IMR-90 (cell line): ENCODE measurements around the gene CIAO2B. TPM values are rescaled to one million over a fixed set of nuclear protein-coding genes. Genes with fewer than 3 reads are reported as not detected.

Source experiments
- ATAC-seq: fragments of 200-7000 bp; cut with Tn5 transposase; 2 replicates; pipeline ENCODE4 v1.9.1; 2020; ENCODE audit warnings: low read depth, mild to moderate bottlenecking, moderate library complexity
- BruUV-seq: library from RNA; stranded (reverse); fragments of 400-500 nt; replicated peaks from 2 replicates; lab custom pipeline; 2021; lab: Mats Ljungman, UMichigan
- CTCF ChIA-PET: fragments of 300-600 bp; formaldehyde crosslinking; extraction: SDS; loops from one replicate; lab custom pipeline; 2021; ENCODE audit warnings: antibody characterized with exemption; lab: Yijun Ruan, JAX
- POLR2A ChIA-PET: fragments of 300-600 bp; sonication (Branson Sonifier 250); formaldehyde crosslinking; loops from one replicate; lab custom pipeline; 2022; ENCODE audit warnings: antibody characterized with exemption; ENCODE audit not compliant: unreplicated experiment; lab: Charles Lee
- DNase-seq: peaks from one replicate; pipeline ENCODE4 v3.0.0; 2013
- H2AFZ ChIP-seq: replicated peaks from 2 replicates; pipeline ENCODE3; 2013; ENCODE audit warnings: low read length, mild to moderate bottlenecking; ENCODE audit not compliant: poor library complexity
- H2AK5ac ChIP-seq: 2 replicates; pipeline ENCODE4 v1.6.1; 2013; ENCODE audit warnings: low read depth, low read length, inconsistent platforms
- H2AK9ac ChIP-seq: replicated peaks from 2 replicates; pipeline ENCODE3; 2013; ENCODE audit warnings: mild to moderate bottlenecking, low read depth, low read length, moderate library complexity; ENCODE audit not compliant: poor library complexity
- H2BK120ac ChIP-seq: 2 replicates; pipeline ENCODE4 v1.6.1; 2013; ENCODE audit warnings: low read depth, low read length, inconsistent platforms
- H2BK15ac ChIP-seq: 3 replicates; pipeline ENCODE4 v1.6.1; 2013; ENCODE audit warnings: low read depth, low read length, inconsistent platforms
- H2BK20ac ChIP-seq: 2 replicates; pipeline ENCODE4 v1.6.1; 2013; ENCODE audit warnings: low read depth, mild to moderate bottlenecking, inconsistent platforms, low read length, moderate library complexity
- H2BK5ac ChIP-seq: 2 replicates; pipeline ENCODE4 v1.6.1; 2013; ENCODE audit warnings: mild to moderate bottlenecking, low read depth, low read length, inconsistent platforms; ENCODE audit not compliant: poor library complexity, severe bottlenecking
- H3K14ac ChIP-seq: replicated peaks from 2 replicates; pipeline ENCODE4 v1.6.1; 2013; ENCODE audit warnings: low read depth, low read length, inconsistent platforms
- H3K18ac ChIP-seq: 2 replicates; pipeline ENCODE4 v1.6.1; 2013; ENCODE audit warnings: low read depth, low read length, control low read depth
- H3K23ac ChIP-seq: 2 replicates; pipeline ENCODE4 v1.6.1; 2013; ENCODE audit warnings: low read depth, low read length, inconsistent platforms
- H3K27ac ChIP-seq: 2 replicates; pipeline ENCODE4 v1.5.1; 2013; ENCODE audit warnings: mild to moderate bottlenecking, control low read depth, low read length; ENCODE audit not compliant: insufficient read depth
- H3K27me3 ChIP-seq: 2 replicates; pipeline ENCODE4 v1.6.1; 2013; ENCODE audit warnings: low read length; ENCODE audit not compliant: control insufficient read depth, insufficient read depth
- H3K36me3 ChIP-seq: 2 replicates; pipeline ENCODE4 v1.6.1; 2013; ENCODE audit warnings: low read length, mixed read lengths; ENCODE audit not compliant: control insufficient read depth, insufficient read depth
- H3K4ac ChIP-seq: 2 replicates; pipeline ENCODE4 v1.6.1; 2013; ENCODE audit warnings: low read depth, low read length, inconsistent platforms
- H3K4me1 ChIP-seq: 2 replicates; pipeline ENCODE4 v1.6.1; 2013; ENCODE audit warnings: low read length, mixed read lengths; ENCODE audit not compliant: control insufficient read depth, insufficient read depth
- H3K4me2 ChIP-seq: 2 replicates; pipeline ENCODE4 v1.6.1; 2013; ENCODE audit warnings: low read depth, mild to moderate bottlenecking, control low read depth, low read length, moderate library complexity
- H3K4me3 ChIP-seq: 2 replicates; pipeline ENCODE4 v1.5.1; 2013; ENCODE audit warnings: low read depth, mild to moderate bottlenecking, control low read depth, low read length, moderate library complexity; ENCODE audit not compliant: insufficient read depth
- H3K56ac ChIP-seq: 2 replicates; pipeline ENCODE4 v1.6.1; 2013; ENCODE audit warnings: low read length, inconsistent platforms; ENCODE audit not compliant: insufficient read depth; ENCODE audit errors: extremely low read depth
- H3K79me1 ChIP-seq, 2 experiments: 2 replicates each; pipeline ENCODE4 v1.6.1; 2013; ENCODE audit warnings: low read length in 2 of 2, inconsistent platforms in 1 of 2, low read depth in 1 of 2
- H3K9ac ChIP-seq: 2 replicates; pipeline ENCODE4 v1.6.1; 2013; ENCODE audit warnings: low read depth, low read length, control low read depth
- H3K9me1 ChIP-seq: 2 replicates; pipeline ENCODE4 v1.6.1; 2013; ENCODE audit warnings: low read length, inconsistent platforms; ENCODE audit not compliant: insufficient read depth
- H3K9me3 ChIP-seq: 2 replicates; pipeline ENCODE4 v1.6.1; 2013; ENCODE audit warnings: low read length; ENCODE audit not compliant: control insufficient read depth, insufficient read depth
- H4K20me1 ChIP-seq: 2 replicates; pipeline ENCODE4 v1.6.1; 2013; ENCODE audit warnings: low read length, inconsistent platforms; ENCODE audit not compliant: insufficient read depth
- H4K5ac ChIP-seq: 2 replicates; pipeline ENCODE4 v1.6.1; 2013; ENCODE audit warnings: mild to moderate bottlenecking, low read depth, low read length, control low read depth
- H4K8ac ChIP-seq, 2 experiments: 2 replicates each; pipeline ENCODE4 v1.6.1; 2013; ENCODE audit warnings: low read depth in 2 of 2, low read length in 2 of 2, control low read depth in 1 of 2, inconsistent platforms in 1 of 2
- H4K91ac ChIP-seq: 2 replicates; pipeline ENCODE4 v1.6.1; 2013; ENCODE audit warnings: low read depth, low read length, inconsistent platforms; ENCODE audit not compliant: insufficient read depth
- POLR2A ChIP-seq: IDR thresholded peaks from 2 replicates; pipeline ENCODE4 v1.6.1; 2012; ENCODE audit warnings: mild to moderate bottlenecking, low read depth, low read length
- SMC3 ChIP-seq: fragments of 150-350 bp; IDR thresholded peaks from 2 replicates; pipeline ENCODE4 v1.6.1; 2016; ENCODE audit warnings: low read depth, mild to moderate bottlenecking, antibody characterized with exemption, low read length, moderate library complexity
- WGBS, 2 experiments: methylation state at CpG; one replicate each; pipeline versions ENCODE4 v1.1.5 to v1.1.7; 2013; ENCODE audit warnings: missing lambda C conversion rate in 2 of 2; ENCODE audit not compliant: insufficient read length in 1 of 2; ENCODE audit errors: extremely low coverage in 2 of 2; 5-methylcytosine and 5-hydroxymethylcytosine counted together
- dilution Hi-C: fragments of 300-500 bp; cut with HindIII; formaldehyde crosslinking; loops from one replicate; pipeline ENCODE4 v1.14.3; 2018; ENCODE audit warnings: low sequenced_read_pairs; ENCODE audit not compliant: unreplicated experiment
- in situ Hi-C: fragments of 300-500 bp; cut with MboI; formaldehyde crosslinking; loops from 3 replicates; pipeline ENCODE4 v1.14.3; 2019; ENCODE audit warnings: low sequenced_read_pairs, inconsistent platforms, mixed read lengths
- intact Hi-C: fragments of 100-400 bp; cut with micrococcal nuclease; formaldehyde crosslinking; loops from 2 replicates; pipeline ENCODE4 v1.10.0; 2022
- polyA plus RNA-seq, 3 experiments: library from polyadenylated mRNA; depleted of rRNA; stranded (reverse); fragments of >200 nt; gene quantifications; 2 replicates each; pipeline ENCODE4 v1.2.3, GENCODE V29; 2012; ENCODE audit warnings: low replicate concordance in 1 of 3
- total RNA-seq: library from RNA; depleted of rRNA; stranded (reverse); fragments of >200 nt; gene quantifications from 2 replicates; pipeline ENCODE4 v1.2.3, GENCODE V29; 2012

CIAO2B gene
- total and polyA plus RNA-seq, 2 of the 4 experiments (the other 2 are of a cell fraction): 148 to 234 TPM

GRCh38 chr16:66937725-66938337, 3.6 kb upstream of the CIAO2B start:
- CTCF ChIA-PET: no interaction called here
- intact Hi-C loops: no loop called here

More at GRCh38 chr16:66937725-66938337, 3.6 kb upstream of the CIAO2B start:
- DNase-seq (no peak), ATAC-seq (no peak)
- Histone ChIP-seq H3K4ac (no peak overlapping the region), H3K23ac (no peak overlapping the region), H3K27me3 (no peaks in the 10 kb centered on the region), H3K56ac (no peak overlapping the region), H2BK5ac (no peak overlapping the region), H2BK20ac (no peak overlapping the region), H4K5ac (no peak overlapping the region), H2BK15ac (no peak overlapping the region), H3K14ac (no peak overlapping the region), H2AFZ (no peak overlapping the region), H2BK120ac (no peak overlapping the region), H4K91ac (no peak overlapping the region), H2AK5ac (no peak overlapping the region), H3K18ac (no peak overlapping the region), H3K27ac (no peak overlapping the region), H3K4me3 (no peak overlapping the region), H3K4me1 (peaks cover 9% of the 10 kb centered on the region), H4K8ac (no peak overlapping the region), H3K9ac (no peak overlapping the region), H4K20me1 (peaks cover 35% of the 10 kb centered on the region), H3K36me3 (peaks cover 53% of the 10 kb centered on the region), H3K9me1 (peaks cover 21% of the 10 kb centered on the region), H3K79me1 (peaks cover 21 to 81% of the 10 kb centered on the region in 2 experiments), H3K9me3 (no peaks in the 10 kb centered on the region), H2AK9ac (no peak overlapping the region), H3K4me2 (no peak overlapping the region)
- dilution Hi-C loops (no loop called here), in situ Hi-C loops (no loop called here)
- POLR2A ChIA-PET: interaction anchor here (0.6 kb wide), 1 partner anchor 38 kb away, joined by 3 read pairs; no protein-coding TSS in a partner anchor
- BruUV-seq: no TSS peak
- 94% methylated on average over 3 of the region's 10 CpGs; no CpG with 5 or more reads in 1 of the 2 experiments for WGBS, 2 experiments
- TF ChIP-seq POLR2A: peak; percentile 24; the same call in 1 of the 2 replicates
- TF ChIP-seq SMC3: no peak
